Endometrium (tissue), 2 donors: Measurements from ENCODE around the gene ALDH8A1.

Experiments used
- FAIRE-seq: peaks from 2 replicates; lab custom pipeline; 2012; peaks lifted over from hg19 to GRCh38; lab: Jason Lieb, UNC
- donor health status: control.
- donor health status: control.

Gene ALDH8A1

GRCh38 chr6:134949927-134950326 lies at the start of gene ALDH8A1:
Gene ALDH8A1, minus strand, starts transcription at chr6:134950101. Its CDS starts 48 bp downstream, at chr6:134950053.
- FAIRE-seq: no peak

GRCh38 chr6:134999107-134999506 lies 49.2 kb upstream of the ALDH8A1 start:
- no peak for FAIRE-seq

DNA sequence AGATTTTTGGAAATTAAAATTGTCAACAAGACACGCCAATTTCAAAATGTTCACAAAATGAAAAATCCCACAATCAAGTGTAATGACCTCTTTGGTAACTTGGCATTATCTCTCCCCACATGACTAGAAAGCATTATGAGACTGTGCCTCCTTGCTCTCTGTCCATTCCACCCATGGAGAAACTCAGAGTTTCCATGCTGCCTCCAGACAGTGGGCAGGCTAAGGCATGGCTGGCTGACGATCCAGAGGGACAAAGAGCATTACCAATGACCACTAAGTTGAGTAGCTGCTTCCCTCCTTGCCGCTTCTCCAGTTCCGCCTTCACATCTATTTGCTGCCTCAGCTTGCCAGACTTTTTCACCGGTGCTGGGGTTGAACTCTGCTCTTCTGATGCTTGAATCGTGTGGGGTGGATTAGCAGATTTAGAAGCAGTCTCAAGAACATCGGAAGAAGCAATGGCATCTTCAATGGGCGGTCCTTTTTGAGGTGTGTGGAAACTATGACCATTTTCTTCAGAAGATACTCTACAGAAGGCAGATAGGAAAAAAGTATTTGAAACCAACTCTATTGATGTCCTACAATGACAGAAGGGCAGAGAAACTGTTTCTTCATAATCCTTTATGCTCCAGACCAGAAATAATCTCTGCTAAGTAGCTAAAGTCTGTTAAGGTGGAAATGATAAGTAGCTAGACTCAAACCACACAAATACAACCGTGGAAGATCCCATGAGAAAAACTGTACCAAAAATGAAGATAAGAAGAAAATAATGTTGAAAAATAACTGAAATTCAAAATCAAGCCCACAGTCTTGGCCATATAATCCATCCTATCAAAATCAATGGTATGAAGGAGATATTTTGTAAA lies 47.5 kb upstream of the ALDH8A1 start:
- no peak for FAIRE-seq

GRCh38 chr6:134995536-134995935 lies 45.6 kb upstream of the ALDH8A1 start:
- no peak for FAIRE-seq

DNA sequence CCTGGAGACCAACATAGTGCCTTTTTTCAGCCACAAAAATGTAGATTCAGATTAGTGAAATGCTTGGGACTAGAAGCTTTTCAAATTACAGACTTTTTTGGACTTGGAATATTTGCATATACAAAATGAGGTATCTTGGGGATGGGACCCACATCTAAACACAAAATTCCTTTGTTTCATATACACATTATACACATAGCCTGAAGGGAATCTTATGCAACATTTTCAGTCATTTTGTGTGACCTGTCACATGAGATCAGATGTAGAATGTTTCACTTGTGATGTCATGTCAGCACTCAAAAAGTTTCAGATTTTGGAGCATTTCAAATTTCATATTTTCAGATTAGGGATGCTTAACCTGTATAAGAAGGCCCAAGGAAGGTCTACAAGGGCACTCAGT lies 44.5 kb upstream of the ALDH8A1 start:
- FAIRE-seq: no peak

GRCh38 chr6:134992155-134992554 lies 42.3 kb upstream of the ALDH8A1 start:
- no peak for FAIRE-seq

- FAIRE-seq: no peak
These were observed 40.4 kb upstream of the ALDH8A1 start for GRCh38 chr6:134990262-134990661.

- no peak for FAIRE-seq
These were observed 34.9 kb upstream of the ALDH8A1 start for GRCh38 chr6:134984821-134985220.

- no peak for FAIRE-seq
These were observed 33.9 kb upstream of the ALDH8A1 start for GRCh38 chr6:134983823-134984222.

DNA sequence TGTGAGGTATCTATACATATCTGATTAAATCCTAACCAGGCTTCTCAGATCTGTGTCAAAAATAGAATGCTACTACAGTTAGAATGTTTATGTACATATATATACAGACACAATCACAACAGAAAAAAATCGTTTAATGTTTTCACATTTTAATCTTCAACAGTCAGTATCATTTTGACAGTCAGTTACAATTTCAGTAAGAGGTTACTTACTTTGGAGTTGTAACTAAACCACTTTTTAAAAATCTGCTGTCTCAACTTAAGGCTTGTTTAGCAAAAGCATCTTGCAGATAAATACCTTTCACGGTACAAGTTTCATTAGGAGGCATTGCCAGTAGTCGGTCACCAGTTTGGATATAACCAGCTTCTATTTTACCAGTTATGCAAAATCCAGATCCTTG lies 32.3 kb upstream of the ALDH8A1 start:
- FAIRE-seq: no peak

DNA sequence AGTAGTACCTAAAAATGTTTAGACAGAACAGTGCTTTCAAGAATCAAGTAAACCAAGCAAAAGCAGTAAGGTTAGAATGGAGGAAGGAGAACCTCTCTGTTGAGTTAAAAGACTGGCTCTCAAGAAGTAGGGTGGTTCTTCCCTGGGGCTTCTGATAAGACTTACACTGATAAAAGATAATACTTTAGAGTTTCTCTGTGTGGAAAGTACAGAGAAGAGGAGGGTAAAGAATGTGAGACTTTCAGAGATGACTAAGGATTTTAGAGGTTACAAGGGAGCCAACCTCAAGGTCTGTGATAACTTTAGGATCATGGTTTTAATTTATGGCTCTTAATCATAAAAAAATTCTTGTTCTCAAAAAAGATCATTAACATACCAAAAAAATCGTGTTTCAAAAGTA lies 30.9 kb upstream of the ALDH8A1 start:
- no peak for FAIRE-seq

DNA sequence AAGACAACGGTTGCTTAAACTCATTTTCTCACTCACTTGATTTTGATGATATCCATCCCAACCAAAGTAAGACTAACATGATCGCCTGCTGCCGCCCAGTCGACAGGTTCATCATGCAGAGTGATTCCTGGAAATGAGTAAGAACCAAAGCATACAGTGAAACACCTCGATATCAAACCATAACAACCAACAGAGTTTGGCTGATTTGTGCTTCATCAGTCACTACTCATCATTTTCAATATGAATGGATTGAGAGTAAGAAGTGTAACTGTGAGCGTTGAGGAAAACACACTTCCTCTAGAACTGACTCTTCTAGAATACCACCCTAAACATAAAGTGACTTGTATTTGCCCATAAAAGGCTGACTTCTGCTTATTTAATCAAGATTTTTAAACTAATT lies 29.2 kb upstream of the ALDH8A1 start:
- no peak for FAIRE-seq

GRCh38 chr6:134974370-134974769 lies 24.5 kb upstream of the ALDH8A1 start:
- FAIRE-seq: no peak

DNA sequence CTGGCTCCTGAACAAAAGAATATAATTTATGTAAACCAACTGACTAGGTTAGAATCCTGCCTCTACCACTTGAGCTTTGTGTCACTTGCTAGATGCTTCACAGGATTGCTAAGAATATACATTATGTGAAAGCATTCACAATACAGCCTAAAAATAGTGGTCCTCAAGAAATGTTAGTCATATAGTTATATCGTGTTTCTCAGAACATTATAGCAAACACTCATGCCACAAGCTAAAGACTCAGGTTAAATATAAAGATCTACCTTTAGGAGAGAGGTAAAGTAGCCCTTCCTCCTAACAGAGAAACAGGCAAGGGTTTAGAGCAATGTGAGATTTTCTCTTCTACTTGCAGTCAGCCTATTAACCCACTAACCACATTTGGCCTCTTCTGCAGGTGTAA lies 17.8 kb upstream of the ALDH8A1 start:
- no peak for FAIRE-seq

GRCh38 chr6:134964451-134965203 lies 14.7 kb upstream of the ALDH8A1 start:
- peak; percentile 89 for FAIRE-seq

GRCh38 chr6:134962421-134962820 lies 12.5 kb upstream of the ALDH8A1 start:
- FAIRE-seq: no peak

- no peak for FAIRE-seq
These were observed 11.5 kb upstream of the ALDH8A1 start for GRCh38 chr6:134961366-134961765.

DNA sequence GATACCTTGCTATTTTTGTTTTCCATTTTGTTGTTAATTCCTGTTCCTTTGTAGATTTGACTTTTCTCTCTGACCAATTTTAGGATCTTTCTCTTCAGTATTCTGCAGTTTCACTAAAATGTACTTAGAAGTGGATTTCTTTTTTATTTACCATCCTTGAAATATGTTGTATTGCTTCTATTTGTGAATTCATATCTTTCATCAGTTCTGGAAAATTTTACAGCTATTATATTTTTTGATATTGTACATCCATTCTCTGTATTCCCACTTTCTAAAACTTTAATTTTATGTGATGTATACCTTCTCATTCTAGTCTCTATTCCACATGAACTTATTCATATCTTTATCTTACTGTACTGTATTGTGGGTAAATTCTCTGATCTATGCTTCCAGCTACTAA lies 9.7 kb upstream of the ALDH8A1 start:
- FAIRE-seq: no peak

- FAIRE-seq: no peak
These were observed 6.8 kb upstream of the ALDH8A1 start for GRCh38 chr6:134956676-134957075.

DNA sequence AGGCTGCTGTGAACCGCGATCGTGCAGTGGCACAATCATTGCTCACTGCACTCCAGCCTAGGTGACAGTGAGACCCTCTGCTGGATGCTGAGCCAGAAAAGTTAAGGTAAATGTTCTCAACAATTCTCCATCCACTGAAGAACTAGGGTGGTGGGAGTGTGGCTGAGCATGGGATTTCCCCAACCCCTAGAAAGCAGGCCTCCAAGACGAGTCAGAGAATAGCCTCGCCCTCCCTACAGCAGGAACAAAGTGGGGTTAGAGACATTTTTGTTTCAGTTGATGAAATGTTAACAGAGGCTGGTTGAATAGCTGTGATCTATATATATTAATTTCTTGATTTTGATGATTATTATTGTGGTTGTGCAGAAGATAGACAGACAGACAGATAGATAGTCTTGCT lies 6.1 kb upstream of the ALDH8A1 start:
- FAIRE-seq: no peak

DNA sequence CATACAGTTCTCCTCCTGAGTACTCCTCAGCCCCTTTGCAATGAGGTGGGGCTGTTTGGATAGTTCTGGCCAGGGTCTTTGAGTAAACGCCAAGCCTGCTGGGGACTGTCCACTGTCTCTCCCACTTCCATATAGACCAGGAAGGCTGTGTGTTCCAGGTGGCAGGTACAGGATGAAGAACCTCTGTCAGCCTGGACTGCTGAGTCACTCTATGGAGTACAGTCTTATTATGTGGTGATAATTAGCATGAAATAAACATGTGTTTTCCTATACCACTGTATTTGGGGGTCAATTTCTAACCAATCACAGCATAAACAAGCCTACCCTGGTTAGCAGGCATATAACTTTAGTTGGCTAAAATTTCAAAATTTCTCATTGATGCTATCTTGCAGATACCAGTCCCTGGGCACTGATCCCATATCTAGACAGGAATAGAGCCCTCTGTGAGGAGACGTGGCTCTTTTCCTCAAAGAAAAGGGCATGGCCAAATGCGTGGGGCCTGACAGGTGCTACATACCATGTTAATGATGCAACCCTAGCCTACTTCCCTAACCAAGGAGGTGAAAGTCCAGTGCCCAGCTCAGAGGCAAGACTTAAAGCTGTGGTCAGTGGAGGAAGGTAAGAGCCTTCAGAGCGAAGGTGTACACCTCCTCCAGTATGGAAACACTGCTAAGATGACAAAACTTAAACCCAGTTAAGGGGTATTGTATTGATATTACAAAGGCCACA lies 4.5 kb upstream of the ALDH8A1 start:
- no peak for FAIRE-seq

DNA sequence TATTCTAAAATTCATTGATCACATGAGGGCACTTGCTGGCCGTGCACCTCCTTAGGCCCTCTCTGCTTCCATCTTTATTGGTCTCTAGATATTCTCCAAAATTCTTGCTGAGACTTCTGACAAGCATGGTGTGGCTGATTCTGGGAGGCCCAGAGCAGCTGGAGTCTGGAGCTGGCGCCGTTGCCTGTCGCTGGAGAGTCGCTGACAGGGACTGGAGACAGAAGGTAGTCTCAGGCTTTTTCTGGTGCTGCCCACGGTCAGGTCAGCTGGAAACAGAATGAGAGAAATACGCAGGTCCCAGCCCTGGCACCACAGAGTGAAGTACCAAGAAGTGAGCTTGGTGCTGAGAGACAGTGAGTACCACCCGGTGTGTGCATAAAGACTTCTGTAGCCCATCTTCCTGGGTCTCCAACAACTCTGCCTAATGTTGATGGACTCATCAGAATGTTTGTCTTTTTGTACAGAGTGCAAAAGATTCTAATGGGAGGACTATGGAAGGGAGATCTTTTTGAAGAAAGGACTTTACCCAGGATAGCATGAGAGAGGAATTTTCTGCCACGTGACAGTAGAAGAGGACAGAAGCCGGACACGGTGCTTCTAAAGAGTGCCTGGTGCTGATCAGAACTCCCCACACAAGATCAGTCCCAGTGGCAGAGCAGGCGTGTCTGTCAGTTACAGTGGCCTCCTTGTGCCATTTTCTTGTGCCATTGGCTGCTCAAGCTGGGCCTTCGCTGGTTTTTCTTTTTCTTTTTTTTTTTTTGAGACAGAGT lies 1.8 kb upstream of the ALDH8A1 start:
- FAIRE-seq: no peak
